HG03066 (cell line): ENCODE data around the gene PLA2G4F.

ENCODE experiments used
- ATAC-seq: cut with Tn5 transposase; IDR thresholded peaks from one replicate; pipeline ENCODE4 v1.9.1; 2021; ENCODE audit warnings: low read depth; ENCODE audit not compliant: unreplicated experiment

Gene PLA2G4F

DNA sequence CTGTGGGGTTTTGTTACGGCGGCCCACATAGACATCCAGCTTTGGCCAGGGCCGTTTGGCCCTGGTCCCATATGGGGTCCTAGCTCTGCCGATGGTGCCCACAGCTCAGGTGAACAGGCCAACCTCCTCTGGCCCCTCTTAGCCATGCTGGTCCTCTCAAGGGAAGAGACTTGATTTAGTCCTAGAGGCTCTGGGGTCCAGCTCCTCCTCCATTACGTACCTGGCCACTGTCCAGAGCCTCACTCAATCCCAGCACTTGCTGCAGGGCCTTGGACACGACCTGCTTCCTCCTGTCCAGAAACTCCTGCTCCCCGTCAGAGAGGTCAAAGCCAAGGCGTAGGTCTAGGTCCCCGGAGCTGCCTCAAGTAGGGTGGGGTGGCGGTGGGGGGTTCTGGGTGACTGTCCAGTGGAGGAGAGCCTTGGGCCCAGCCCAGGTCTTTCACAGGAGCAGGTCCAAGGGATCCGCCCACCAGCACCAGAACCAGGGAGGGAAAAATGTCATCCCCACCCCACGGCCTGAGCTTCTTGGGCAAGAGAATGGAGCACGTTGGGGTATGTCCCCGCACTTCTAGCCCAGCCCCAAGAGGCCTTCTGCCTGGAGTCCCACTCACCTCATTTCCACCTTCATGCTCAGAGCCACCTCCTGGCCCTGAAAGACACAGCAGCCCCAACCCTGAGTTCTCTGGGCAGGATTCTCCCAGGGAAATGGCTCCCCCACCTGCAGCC, 6.8 kb downstream of the PLA2G4F start:
- ATAC-seq, result no peak

GRCh38 chr15:42148808-42149492, 7.5 kb downstream of the PLA2G4F start:
- no peak for ATAC-seq

GRCh38 chr15:42147431-42147735, 9.1 kb downstream of the PLA2G4F start:
- no peak for ATAC-seq

GRCh38 chr15:42146551-42147430, 9.6 kb downstream of the PLA2G4F start:
- ATAC-seq, result no peak

GRCh38 chr15:42145546-42146455, 10.6 kb downstream of the PLA2G4F start:
- no peak for ATAC-seq

- no peak for ATAC-seq
These were observed 11.5 kb downstream of the PLA2G4F start for GRCh38 chr15:42144841-42145375.

- ATAC-seq, result no peak
These were observed 12.4 kb downstream of the PLA2G4F start for GRCh38 chr15:42143866-42144625.

GRCh38 chr15:42143356-42143755, 13.1 kb downstream of the PLA2G4F start:
- ATAC-seq, result no peak

DNA sequence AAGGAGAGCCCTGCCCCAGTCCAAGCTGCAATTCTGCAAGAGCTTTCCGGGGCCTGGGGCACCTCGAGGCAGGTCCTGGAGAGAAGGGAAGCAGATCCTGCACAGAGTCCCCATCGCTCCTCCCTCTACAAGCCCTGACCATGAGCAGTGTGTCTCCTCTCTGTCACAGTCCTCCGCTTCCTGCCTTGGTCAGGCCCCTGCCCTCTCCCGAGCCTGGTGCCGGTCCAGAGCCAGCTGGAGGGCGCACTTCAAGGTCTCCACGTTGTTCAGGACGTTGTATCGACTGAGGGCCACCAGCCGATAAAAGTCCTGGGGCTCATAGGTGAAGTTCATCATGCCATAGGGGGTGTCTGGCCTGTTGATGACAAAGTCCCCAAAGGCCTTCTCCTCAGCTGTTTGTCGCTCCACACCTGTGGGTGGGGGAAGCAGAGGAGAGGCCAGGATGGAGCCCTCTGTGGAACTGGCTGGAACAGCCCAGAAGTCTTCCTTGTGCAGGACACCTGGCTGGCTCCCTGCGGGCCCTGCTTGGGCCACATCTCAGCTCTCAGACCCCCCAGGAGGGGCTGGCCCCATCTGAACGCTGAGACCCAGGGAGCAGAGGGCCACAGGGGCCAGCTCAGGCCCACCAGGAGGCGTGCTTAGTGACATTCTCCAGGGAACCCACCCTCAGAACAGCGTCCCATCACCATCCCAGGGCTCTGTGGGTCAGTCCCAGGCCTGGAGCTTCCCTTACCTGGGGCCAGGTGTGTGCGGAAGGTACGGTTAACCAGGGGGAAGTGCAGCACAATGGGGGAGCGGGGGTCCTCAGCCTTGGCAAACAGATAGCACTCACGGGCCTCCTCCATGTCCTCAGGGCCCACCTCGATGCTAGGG, 14.4 kb downstream of the PLA2G4F start:
- no peak for ATAC-seq

GRCh38 chr15:42141246-42141645, 15.2 kb downstream of the PLA2G4F start:
- ATAC-seq, result no peak

DNA sequence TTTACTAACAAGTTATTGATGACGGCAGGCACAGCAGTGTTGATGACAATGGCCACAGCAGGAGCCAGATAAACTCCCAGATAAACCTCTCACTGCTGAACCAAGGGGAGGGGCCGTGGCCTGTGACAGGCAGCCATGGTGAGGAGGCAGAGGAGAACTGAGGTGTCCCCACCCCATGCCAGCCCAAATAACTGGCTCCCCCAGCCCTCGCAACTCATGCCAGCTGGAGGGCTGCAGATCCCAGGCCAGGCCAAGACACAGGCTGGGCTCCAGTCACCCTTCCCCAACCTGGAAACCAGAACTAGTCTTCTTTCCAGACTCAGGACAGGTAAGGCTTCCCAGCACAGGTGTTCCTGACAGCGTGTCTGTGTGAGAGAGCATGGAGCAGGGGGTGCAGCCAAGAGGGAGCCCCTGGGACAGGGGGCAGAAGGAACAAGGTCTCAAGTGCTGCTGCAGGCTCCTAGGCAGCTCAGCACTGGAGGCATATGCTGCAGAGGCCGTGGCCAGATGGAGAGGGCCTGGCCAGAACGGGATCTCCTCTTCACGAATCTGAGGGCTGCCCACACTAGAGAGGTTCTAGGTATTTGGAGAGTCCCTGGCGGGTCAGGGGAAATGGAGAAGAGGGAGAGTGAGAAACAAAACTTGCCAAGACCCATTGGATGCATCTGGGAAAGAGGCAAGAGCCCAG, 15.9 kb downstream of the PLA2G4F start:
- ATAC-seq, result no peak

DNA sequence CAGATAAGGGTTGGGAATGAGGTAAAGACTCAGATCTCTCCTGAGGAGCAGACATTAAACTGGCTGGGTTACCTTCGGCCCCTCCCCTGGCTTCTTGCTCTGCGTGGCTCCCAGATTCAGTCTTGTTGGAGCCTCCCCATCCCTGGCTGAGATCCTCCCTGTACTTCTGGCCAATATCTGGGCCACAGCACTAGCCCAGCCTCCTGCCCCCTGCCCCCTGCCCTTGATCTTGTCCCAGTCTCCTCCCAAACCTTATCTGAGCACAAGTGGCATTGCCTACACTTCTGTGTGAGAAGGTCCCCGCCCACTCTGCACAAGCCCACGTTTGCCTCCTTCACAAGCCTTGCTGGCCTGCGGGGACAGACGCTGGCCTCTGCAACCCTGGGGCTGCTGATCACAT, 16.8 kb downstream of the PLA2G4F start:
- ATAC-seq, result no peak

DNA sequence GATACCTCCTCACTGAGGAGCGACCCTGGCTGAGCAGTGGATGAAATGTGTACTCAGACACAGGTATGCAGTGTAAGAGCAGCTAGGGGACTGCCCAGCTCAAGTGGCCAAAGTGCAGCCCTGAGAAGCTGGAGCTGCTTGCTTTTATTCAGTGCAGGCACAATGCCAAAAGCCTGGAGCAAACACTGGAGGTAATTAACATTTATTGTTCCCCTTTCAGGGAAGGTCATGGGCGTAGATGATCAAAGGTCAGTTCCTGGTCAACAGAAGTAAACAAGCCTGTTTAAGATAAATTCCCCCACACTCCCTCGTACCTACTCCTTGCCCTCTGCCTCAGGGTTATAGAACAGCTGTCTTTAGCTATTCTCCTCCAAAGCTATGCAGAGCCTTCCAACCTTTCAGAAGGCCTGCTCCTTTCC, 17.5 kb downstream of the PLA2G4F start:
- ATAC-seq, result no peak

- no peak for ATAC-seq
These were observed 18.0 kb downstream of the PLA2G4F start for GRCh38 chr15:42138411-42138810.

DNA sequence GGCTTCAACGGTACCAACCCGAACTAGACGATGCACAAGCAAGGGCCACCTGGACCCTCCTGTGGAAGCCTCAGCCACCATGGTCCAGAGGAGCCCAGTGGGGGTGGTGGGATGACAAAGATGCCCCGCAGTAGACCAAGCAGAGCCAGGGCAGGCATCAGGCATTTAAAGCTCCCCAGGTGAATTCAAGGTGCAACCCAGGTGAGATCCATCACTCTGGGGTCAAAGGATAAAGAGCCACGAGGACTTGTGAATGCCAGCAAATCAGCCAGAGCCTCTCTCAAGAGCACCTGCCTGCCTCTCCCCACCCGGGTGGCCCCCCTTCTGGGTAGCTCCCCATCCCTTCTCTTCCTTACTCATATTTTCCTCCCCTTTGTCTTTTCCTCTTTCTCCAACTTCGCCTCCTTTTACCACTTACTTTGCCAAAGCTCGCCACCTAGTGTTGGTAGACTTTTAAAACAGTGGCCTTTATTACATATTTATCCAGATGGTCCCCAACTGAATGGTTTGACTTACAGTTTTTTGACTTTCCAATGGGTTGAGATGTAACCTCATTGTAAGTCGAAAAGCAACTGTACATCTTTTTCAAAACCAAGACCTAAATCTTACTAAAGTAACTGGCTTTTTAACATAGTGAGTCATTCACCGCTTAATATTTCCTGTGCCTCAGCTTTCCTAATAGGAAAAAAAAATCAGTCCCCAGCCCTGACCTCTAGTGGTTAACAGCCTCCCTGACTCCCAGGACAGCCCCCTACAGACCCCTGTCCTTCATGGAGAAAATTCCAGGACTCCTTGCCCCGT, 18.8 kb downstream of the PLA2G4F start:
- ATAC-seq, result no peak

DNA sequence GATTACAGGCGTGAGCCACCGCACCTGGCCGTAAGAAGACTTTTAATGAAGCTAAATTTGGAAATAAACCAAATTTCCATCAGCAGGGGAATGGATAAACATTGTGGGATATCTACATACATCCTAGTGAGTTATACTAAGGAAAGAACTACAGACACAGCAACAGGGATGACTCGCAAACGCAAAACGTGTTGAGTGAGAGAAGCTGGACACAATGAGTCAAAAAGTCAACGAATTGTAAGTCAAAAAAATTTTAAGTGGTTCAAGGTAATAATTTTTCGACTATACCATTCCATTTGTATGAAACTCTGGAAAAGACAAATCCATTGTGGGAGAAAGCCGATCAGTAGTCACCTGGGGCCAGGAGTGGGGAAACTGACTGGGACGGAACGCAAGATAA, 19.9 kb downstream of the PLA2G4F start:
- ATAC-seq, result no peak

DNA sequence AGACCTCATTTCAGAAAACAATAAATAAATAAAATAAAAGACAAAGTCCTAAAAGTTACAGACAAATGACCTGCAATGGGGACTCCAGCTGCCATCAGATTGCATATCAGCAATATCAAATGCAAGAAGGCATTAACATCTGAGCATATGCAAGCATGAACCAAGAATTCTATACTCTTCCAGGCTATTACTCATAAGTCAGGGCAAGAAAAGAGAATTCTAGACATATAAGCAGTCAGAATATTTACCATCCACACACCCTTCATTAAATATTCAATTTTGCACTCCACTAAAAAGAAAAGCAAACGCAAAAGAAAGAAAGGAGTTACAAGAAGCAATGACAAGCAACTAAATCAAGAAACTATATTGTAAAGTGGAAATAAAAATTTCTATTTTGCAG, 21.1 kb downstream of the PLA2G4F start:
- no peak for ATAC-seq
